Activated CD4-positive, CD25-positive, alpha-beta regulatory T cell (primary cell): ENCODE measurements around the gene SLC38A6.

Experiments
- DNase-seq, 4 experiments: peaks; one replicate each; lab custom pipeline; 2025; lab: John Stamatoyannopoulos, UW

Gene SLC38A6

DNA sequence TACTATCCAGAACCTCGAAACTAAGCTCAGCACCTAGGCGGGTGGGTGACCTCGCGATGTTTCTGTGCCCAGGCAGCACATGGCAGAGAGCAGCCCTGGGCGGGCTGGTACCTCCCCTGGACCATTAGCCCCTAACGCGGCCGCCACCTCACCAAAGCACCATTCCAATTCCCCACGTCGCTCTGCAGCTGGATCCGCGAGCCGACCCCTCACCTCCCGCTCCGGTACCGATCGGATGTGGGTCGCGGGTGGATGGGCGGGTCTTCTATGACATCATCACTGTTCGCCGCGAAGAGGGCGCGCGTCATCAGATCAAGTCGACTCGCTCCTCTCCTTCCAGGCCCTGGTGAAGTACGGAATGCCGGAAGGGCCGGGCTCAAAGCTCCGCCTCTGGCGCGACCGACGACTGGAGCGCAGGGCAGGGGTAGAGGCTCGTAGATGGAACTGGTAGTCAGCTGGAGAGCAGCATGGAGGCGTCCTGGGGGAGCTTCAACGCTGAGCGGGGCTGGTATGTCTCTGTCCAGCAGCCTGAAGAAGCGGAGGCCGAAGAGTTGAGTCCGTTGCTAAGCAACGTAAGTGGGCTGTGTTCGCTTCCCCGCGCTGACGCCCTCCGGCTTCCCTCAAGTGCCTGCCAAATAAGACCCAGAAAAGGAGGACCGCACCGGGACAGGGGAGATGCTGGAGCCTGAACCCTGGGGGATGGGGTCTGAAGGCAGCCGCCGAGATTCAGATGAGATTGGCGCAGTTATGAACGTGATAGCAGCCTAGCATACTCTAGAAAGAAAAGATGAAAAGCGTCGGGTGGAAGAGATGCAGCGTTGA is at the start of gene SLC38A6, which contains the start of gene TRMT5:
Gene SLC38A6 (plus strand): TSS at position 435 of the 822 bp plus-strand sequence. CDS start 33 bp downstream, at position 468.
Gene TRMT5 (minus strand): TSS at position 269 of the 822 bp plus-strand sequence. CDS start 106 bp downstream, at position 163.
- peak; percentile 71 to 82 (median 77) for DNase-seq

DNA sequence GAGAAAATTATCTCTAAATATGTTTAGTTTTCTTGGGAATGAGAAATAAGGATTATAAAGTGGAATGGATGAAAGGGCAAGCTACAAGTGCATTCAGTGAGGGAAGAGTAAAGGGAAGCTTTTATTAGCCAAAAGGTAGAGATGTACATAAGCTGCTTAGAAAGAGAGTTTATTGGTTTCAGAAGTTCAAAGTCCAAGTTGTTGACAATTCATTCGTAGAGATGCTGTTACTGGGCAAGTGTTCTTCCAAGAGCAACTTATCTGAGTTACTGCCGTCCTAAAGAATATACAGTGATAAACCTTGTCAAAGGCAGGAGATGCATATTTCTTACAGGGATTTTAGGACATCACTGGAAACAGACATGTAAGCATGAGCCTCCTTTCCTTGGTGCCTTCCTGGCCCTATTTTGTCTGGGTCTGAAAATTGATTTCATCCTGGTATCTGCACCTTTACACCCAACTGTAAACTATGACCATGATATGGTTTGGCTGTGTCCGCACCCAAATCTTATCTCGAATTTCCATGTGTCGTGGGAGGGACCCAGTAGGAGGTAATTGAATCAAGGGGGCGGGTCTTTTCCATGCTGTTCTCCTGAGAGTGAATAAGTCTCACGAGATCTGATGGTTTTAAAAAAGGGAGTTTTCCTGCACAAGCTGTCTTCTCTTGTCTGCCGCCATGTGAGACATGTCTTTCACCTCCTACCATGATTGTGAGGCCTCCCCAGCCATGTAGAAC is 47.0 kb upstream of the SLC38A6 start:
- no peak for DNase-seq

DNA sequence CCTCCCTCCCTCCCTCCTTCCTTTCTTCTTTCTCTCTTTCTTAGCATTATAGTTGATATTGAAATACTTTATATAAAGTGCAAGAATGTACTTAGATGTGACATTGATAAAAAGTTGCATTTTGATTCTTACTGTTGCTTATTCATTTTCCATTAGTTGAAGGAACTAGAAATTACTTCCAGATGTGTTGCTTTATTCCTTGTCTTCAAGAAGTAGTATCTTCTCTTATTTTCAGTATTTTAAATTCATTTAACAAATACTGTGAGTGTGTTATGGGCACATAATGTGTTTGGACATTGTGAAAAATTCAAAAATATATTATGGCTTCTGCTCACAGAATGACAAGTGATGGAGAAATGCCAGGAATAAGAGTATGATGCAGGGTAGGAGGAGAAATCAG is 45.7 kb upstream of the SLC38A6 start:
- no peak for DNase-seq

DNA sequence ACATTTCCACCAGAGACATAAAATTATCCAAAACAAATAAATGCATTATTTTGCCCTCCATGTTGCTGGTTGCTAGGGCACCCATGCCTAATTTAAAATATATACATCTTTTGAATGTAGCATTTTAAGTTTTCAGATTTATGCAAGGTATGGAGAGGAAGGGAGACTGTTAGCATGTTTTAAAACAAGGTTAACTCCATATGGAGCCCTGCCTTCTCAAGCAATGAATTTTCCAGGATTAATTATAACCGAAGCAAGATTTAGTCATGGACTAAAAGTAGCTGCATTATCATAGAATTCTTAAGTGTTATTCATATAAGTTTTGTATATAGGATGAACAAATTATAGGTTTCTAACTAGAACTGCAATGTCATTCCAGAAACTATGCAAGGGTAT is 37.4 kb upstream of the SLC38A6 start:
- DNase-seq: no peak

DNA sequence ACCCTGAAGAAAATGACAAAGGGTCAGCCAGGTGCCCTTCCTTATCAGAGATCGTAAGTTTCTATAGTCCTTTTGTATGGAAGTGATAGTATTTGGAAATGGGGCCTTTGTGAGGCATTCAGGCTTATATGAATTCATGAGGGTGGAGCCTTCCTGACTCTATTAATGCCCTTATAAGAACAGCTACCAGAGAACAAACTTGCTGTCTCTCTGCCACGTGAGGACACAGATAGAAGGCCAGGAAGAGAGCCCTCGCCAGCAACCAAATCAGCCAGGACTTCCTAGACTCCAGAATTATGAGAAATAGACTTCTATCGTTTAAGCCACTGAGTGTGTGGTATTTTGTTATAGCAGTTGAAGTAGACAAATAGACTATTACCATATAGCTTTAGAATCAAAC is 36.8 kb upstream of the SLC38A6 start:
- DNase-seq: no peak

DNA sequence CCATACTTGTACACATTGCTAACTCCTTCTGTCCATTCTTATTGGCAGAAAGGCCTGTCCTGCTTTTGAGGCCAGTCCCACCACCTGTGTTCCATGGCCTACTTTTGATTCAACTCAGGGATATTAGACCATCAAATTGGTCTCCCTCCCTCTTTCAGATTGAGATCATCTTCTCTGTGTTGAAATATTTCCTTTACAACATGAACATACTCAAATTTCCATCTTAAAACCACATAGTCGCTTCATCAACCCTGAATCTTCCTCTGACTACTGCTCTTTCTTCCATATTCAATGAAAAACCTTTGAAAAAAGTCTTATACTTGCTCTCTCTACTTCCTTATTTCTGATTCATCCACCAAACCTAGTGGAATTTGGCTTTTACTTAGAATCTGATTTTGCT is 35.1 kb upstream of the SLC38A6 start:
- DNase-seq: no peak

DNA sequence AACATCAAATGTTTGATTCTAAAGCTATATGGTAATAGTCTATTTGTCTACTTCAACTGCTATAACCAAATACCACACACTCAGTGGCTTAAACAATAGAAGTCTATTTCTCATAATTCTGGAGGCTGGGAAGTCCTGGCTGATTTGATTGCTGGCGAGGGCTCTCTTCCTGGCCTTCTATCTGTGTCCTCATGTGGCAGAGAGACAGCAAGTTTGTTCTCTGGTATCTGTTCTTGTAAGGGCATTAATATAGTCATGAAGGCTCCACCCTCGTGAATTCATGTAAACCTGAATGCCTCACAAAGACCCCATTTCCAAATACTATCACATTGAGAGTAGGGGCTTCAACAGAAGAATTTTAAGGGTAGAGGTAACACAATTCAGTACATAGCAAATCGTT is 34.3 kb upstream of the SLC38A6 start:
- no peak for DNase-seq

DNA sequence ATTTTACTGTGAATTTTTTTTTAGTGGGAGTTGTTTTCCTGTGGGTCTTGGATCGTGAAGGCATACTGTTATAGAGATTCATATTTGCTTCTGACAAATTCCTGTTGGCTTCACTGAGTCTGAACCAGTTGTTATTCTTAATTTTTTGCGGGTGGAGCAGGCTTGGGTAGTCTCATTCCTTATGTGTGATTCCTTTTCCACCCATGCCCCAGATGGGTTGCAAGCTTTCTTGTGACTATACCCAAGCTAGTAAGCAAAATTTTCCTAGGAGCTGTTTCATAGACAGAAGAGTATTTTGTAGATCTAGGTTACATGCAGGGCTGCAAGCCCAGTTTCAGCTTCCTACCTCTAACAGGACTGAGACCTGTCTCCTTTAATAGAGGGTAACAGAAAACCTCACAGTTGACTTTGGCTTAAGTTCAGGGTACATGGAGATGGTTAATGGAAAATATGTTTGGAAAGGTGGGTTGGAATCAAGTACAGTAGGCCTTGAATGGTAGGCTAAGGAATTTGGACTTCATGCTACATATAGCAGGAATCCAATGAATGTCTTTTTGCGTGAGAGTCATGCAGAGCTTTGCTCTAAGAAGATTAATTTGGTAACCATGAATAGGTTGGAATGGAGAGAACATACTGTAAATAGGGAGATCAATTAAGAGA is 29.1 kb upstream of the SLC38A6 start:
- DNase-seq: no peak

DNA sequence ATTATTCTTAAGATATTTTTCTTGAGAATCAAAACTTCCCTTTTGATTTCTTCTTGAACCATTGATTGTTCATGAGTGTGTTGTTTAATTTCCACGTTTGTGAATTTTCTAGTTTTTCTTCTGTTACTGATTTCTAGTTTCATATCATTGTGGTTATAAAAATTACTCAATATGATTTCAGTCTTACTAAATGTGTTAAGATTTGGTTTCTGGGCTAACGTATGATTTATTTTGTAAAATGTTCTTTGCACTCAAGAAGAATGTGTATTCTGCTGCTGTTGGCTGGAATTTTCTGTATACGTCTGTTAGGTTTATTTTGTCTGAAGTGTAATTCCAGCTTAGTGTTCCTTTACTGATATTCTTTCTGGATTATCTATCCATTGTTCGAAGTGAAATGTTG is 24.8 kb upstream of the SLC38A6 start:
- no peak for DNase-seq

DNA sequence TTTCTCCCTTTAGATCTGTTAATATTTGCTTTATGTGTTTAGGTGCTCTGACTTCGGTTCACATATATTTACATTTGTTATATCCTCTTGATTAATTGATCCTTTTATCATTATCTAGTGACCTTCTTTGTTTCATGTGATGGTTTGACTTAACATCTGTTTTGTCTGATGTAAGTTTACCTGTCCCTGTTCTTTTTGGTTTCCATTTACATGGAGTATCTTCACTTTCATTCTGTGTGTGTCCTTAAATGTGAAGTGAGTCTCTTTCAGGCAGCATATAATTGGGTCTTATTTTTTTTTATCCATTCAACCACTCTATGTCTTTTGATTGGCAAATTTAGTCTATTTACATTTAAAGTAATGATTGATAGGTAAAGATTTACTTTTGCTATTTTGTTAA is 24.4 kb upstream of the SLC38A6 start:
- no peak for DNase-seq

DNA sequence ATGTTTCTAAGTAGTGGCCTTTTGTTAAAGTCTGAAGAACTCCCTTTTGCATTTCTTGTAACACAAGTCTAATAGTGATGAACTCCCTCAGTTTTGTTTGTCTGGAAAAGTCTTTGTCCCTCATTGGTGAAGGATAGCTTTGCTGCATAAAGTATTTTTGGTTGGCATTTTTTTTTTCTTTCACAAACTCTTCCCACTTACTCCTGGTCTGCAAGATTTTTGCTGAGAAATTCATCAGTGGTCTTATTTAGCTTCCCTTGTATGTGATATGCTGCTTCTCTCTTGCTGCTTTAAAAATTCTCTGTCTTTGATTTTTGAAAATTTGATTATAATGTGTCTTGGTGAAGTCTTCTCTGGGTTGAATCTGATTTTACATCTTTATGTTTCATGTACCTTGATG is 22.9 kb upstream of the SLC38A6 start:
- no peak for DNase-seq

DNA sequence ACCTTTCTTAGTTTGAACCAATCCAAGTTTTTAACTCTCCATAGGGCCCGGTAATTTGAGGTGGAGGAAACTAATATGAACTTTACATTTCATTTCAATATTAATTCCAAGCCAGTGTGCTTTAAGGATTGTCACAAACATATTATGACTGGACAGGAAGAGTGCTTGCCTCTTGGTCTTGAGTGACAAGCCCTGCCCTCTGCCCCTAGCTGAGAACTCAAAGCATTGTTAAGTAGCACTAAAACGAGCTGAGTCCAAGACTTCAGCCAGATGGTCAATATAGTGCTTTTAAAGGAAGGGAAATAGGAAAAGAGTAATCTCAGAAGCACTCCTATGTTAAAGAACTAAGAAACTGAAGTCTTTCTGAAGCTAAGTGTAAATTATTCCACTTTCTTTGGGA is 17.3 kb upstream of the SLC38A6 start:
- no peak for DNase-seq

DNA sequence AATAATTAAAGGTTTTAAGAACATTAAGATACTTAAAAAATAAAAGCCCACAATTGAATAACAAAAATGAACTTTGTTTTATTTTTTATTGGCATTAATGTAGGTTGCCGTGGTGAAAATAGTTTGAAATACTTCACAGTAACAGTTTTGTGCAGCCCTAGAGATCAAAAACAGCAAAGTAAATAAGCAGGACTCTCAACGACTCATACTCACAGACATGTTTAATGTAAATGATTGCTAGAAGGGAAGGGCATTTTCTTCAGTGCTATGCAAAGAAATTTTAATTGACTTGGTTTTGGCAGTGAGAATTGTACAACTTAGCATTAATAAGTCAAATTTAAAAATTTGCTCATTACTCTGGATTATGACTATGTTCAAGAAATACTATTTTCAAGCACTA is 16.1 kb upstream of the SLC38A6 start:
- DNase-seq: no peak

DNA sequence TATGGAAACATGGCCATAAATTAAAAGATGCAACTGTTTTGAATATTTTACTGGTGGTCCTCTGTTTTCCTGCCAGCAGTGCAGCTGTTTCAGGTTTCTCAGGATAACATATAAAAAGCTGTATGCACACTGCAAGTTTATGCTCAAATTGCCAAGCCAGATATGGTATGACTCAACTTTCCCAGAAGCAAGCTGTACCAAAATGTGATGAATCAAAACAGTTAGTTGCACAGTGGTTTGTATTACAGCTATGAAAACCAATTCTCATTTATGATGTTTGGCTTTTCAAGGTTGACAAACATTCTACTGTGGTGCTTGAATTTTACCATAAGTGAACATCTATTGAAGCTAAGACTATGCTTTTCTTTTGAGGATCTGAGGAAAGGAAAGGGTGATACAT is 15.6 kb upstream of the SLC38A6 start:
- DNase-seq: no peak

DNA sequence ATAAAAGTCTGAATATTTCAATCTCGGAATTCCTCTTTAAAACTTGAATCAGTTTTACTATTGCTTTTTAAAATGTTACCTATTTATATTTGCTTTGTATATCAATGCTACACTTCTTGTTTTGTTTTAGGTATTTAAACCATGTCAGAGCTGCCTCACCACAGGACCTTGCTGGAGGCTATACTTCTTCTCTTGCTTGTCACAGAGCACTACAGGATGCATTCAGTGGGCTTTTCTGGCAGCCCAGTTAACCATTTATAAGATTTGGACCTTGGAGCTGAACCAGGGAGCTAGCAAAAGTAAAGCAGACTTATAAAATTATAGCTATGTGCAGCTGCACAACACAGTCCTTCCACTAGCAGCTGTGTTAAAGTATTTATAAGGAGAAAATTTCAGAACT is 12.9 kb upstream of the SLC38A6 start:
- no peak for DNase-seq

DNA sequence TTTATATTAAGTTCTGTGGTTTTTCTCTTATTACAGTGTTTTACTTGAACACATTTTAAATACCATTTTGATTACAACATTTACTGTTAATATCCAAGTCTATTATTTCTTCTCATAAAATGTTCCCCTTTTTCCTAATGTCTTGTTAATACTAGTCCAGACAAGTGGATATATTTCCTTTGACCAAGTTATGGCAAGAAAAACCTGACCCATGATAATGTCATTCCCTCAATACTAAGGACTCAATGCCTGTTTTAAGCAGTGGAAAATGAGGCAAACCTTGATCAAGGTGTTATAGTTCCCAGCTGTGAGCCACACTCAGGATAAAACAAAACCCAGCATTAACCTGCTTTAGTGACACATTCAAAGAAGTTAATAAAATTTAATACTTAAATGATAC is 12.4 kb upstream of the SLC38A6 start:
- DNase-seq: no peak

DNA sequence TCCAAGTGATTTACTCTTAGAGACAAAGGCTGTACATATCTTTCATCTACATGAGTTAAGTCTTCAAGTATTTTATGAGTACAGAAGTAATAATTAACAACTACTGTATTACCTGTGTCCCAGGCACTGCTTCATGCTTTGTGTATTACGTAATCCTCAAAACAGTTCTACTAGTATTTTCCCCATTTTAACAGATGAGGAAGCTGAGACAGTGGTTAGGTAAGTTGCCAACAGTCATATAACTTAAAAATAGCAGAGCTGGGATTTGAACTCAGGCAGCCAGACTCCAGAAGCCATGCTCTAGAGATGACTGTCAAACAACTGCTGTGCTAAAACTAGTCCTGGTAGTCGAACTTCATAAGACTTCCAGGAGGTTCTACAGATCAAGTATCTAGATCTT is 10.9 kb upstream of the SLC38A6 start:
- no peak for DNase-seq

DNA sequence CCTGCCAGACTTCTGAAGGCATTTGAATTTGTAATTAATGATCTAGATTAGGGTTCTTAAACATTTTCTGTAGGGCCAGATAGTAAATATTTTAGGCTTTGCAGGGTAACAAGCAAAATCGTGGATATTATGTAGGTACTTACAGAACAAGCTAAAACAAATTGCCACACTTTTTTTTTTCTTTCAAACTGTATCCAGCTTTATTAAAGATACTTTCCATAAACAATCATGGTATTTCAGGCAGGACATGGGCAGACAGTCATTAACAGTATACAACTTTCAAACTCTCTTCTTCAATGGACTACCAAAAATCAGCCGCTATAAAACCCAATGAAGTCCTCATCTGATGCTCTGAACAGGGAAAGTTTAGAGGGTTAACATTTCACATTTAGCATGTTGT is 9.8 kb upstream of the SLC38A6 start:
- no peak for DNase-seq

DNA sequence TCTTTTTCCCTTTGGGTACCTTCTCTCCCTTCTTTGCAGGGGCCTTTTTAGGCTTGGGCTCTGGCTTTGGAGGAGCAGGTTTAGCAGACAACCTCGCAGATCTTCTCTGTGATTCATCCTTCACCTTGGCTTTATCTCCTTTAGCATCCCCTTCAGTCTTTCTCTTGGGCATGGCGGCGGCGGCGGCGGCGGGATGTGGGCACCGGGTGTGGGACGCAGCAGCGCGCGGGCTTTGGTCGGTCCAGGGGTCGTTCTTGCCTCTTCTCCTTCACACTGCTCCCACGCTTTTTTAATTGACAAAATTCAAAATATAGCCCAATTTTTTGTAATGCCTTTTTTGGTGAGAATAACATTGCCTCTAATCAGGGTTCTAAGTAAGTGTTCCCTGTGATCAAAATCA is 8.8 kb upstream of the SLC38A6 start:
- DNase-seq: no peak

DNA sequence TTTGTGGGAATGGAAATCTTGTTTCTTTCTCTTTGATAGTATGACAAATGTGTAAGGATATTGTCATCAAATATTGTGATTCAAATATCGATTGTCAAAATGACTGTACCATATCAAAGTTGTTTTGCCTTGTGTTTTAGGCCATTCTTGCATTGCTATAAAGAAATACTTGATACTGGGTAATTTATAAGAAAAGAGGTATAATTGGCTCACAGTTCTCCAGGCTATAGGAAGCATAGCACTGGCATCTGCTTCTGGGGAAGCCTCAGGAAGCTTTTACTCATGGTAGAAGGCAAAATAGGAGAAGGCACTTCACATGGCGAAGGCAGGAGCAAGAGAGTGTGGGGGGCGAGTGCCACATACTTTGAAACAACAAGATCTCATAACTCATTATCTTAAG is 8.0 kb upstream of the SLC38A6 start:
- DNase-seq: no peak

DNA sequence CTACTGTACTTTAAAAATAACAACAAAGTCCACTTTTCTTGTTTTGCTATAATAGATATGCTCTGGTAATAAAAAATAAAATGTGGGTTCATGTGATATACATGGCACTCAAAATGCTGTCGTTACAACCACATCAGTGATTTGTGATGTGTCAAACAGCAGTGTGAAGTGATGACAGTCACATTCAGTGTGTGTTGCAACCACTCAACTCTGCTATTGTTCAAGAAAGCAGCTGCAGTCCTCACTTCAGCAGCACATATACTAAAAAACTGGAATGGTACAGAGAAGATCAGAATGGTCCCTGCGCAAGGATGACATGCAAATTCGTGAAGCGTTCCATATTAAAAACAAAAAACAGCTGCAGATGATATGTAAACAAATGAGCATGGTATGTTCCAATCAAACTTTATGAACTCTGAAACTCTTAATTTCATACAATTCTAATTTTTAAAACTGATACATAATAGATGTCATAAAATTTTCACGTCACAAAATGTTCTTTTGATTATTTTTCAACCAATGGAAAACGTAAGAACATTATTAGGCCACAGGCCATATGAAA is 6.9 kb upstream of the SLC38A6 start:
- no peak for DNase-seq

DNA sequence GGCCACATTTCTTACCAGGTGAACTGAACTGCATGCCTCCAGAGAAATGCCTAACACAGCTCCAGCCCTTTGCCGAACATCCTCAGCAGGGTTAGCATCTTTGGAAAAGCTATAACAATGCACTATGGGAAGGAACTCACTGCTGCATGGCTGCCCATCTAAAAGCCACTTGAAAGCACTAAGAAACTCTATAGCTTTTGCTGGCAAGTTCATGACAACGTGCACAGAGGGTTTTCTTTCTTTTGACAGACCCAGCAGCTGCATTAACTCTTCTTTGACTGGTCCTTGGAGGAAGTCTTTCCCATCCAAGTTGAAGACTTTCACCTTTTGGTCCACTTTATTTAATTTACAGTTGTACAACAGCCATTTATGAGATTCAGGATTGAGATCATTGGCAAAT is 5.5 kb upstream of the SLC38A6 start:
- no peak for DNase-seq

DNA sequence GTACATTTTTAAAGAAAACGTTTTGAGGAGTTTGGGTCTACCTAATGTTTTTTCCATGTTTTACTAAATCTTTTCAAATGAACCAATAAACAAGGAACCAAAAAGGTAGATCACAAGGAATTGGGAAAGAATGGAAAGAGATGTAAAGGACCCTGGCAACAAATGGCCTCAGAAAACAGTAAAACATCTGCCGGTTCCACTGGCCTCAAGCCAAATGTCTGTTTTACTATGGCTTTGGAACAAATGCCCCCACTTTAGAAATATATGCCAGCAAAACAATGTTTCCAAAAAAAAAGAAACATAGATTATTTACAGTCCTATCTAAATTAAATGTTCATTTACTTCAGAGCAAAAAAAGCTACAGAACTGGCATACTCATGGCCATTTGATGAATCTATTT is 3.2 kb upstream of the SLC38A6 start:
- DNase-seq: no peak
